Nucleus accumbens (tissue), 56 donors: Measurements from ENCODE around the gene SMYD3.
A peak's percentile ranks its signal among the peaks of the same experiment; 100 is the strongest.
"Not testable (repeated sequence)": the region's sequence is repeated elsewhere in the genome, so short reads cannot be mapped to it uniquely, and the experiment has no call there.

Source experiments
- DNase-seq, 56 donors: peaks; one replicate each; lab custom pipeline; 2025; lab: John Stamatoyannopoulos, UW

Gene SMYD3

DNA sequence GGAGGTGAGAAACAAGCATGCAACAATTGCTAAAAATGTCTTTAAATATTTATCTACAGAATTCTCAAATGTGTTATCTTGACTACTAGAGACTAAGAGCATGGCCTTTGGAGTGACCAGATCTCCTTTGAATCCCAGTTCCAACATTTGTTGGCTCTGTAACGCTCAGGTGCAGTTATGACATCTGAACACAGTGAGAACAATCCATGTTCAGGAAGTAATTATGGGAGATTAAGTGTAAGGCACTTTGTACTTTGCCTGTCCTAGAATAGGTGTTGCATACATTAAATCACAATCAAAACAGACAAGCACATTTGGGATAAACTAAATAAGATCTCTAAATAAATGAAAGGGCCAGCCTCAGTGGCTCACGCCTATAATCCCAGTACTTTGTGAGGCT, 454.5 kb downstream of the SMYD3 start:
- no peak for DNase-seq

DNA sequence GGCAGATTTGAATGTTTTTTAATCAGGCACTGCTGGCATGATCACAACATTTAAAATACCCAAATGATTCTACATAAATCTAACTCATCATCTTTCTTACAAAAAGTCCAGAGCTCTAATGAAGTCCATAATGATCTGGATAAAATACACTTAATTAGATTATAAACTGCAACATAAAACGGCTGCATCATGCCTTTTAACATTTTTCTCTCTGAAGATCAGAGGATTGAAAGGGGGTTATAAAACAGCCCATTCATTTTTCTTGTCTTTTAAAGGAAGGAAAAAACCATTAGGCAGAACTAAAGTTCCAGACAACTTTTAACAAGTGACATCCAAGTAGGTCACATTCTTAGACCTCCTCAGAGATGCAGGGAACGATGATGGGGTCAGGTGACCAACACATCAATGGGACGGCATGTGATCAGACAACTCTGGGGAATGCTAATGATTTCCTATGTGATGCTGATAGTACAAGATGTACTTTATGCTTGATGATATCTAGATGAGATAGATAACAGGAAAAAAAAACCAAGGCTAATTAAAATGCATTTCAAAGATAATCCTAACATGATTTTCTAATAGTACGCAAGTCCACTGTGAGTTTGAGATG, 455.1 kb downstream of the SMYD3 start:
- peak in 1 of 56 donors; percentile 5 for DNase-seq

DNA sequence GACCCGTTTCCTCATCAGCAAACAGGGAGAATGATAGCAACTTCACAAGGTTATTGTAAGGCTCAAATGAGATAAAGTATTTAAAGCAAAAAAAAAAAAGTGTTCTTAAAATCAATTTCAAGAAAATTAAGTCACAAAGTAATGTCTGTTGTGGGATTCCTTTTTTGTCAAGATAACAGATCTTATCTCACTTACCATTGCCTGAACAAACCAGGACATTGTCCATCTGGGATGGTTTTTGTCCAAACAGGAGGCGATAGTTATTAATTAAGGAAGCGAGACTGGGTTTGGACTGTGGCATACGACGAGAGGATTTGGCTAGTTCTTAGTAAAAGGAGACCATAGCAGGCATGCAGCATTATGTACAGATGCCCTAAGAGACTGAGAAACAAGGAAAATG, 458.4 kb downstream of the SMYD3 start:
- DNase-seq: no peak

DNA sequence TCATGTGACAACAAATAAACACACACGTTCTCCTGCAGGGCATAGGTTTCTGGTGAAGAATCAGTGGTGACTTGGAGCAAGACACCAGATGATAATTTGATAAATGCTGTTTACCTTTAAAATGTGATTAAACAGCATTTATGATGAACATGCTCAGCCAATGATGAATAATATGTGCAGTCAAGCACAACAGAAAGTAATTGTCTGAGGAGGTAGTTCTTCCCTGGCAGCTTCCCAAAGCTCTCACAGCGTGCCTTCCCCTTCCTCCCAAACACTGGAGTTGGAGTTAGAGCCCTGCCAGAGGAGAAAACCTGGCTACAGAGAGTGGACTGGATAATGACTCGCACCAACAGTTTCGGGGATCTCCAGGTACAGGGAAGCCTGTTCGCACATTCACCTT, 463.5 kb downstream of the SMYD3 start:
- no peak for DNase-seq

DNA sequence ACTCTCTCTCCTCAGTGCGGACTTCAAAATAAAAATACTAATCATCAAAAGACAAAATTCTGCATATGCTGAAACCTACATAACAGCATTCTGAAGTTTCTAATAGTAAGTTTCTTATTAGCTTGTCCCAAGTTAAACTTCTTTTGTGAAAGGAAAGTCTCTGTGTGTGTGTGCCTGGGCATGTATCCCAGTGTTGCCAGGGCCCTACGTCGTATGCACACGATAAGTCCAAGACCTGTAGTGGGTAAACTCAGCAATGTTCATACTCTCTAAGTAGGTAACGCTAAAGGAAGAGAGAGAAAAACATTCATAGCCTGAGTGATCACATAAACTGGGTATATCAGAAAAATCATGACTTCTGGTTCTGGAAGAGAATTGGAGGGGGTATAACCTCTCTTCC, 465.7 kb downstream of the SMYD3 start:
- DNase-seq: no peak

DNA sequence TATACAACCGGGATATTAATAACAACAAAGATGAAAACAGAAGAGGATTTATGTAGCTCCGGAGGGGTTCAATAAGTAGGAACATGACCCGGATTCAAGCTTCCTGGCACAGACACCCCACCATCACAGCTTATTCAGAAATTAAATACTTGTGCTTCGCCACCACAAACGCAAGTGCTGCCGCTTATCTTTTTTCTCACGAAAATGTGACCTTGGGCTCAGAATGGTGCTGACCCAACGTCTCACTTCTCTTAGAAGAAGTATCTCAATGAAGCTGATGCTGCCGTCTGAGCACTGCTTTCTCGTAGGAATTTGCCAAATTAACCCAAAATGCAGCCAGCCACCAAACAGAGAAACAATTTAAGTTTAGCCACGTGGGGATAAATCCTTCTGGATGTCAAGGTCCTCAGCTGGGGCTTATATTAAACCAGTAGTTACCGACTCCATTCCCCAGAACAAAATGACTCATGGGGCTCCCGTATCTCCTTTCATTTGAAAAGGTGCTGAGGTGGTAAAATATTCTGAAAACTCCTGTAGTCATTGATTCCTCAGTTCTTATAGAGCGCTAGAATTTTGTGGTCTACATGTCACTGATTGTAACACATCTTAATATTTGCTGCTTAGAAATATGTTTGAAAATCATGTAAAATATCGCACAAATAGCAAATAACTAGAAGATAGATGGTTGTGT, 466.7 kb downstream of the SMYD3 start:
- DNase-seq: no peak

DNA sequence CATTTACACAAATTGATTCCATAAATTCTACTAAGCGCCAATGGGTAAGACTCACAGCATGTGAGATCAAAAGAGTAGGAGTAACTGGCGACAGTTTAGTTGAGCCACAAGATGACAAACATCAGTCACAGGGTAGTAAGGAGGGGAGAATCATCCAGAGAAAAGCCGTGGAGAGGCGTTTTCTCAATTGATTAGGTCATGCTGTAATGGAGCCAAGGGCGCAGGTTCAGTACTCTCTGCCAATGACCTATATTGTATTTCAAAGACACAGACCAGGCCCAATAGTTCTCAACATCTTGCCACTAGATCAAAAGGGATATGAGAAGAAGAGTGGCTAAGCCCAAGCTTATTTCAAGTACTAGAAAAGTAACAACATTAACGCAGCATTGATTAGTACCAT, 467.5 kb downstream of the SMYD3 start:
- DNase-seq: no peak

DNA sequence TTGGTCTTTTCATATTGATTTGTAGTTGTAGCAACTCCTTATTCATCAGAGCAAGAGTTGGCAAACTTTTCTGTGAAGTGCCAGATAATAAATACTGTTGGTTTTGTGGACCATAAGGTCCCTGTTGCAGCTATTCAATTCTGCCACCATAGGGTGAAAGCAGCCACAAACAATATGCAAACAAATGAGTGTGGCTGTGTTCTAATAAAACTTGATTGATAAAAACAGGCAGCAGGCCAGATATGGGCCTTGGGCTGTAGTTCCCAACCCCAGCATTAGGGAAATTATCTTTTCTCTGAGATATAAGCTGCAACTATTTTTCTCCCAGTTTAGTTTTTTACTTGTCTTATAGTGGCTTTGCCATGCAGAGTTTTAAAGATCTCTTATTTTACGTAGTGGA, 469.2 kb downstream of the SMYD3 start:
- no peak for DNase-seq

DNA sequence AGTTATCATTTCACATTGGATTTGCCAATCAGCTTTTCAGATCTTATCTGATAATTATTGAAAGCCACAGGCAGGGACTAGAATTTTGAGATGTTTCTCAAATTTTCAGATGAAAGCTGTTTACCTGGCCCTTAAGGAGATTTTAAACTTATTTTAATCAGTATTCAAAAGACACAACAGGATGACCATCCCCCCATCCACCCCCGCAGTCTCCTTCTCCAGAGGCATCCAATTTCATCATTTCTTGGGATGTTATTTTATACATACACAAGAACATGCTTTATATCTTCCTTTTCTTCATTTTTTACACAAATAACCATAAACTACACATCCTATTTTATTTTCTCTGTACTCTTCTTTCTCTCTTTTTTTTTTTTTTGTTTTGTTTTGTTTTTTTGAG, 470.9 kb downstream of the SMYD3 start:
- DNase-seq: no peak

DNA sequence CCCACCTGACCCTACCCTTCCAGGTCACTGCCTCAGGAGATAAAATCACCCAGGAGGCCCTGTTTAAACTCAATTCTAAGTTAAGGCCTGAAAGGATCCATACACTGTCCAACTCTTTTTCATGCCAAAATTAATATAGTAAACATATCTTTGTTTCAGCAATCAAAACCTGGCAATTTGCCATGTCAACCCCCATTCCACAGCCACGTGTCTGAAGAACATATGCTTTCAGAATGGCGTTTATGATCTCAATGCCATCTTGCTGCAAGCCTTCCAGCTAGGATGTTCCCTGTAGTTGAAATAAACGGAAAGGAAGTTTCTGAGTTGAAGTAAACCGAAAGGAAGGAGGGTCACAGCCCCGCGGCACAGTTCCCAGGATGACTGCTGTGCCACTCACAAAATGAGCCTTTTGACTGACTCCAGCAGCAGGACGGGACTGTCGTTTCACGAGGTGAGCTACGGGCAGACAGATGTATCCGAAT, 472.0 kb downstream of the SMYD3 start:
- peak in 1 of 56 donors; percentile 1 for DNase-seq

DNA sequence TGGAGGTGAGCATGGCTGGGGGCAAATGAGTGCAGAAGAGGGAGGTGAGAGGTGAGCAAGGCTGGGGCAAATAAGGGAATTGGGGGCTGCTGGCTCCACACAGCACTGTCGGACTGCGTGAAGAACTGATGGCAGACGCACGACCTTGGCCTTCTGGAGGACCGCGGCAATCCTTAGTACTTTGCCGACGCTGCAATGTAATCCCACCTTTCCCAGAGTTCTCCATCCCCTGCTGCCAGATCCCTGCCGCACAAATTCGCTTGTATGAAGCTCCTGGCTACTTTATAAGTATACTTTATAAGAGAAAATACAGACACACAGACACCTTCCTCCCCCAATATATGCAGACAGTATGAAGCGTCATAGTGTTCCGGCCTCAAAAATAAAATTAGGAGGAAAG, 472.4 kb downstream of the SMYD3 start:
- no peak for DNase-seq

DNA sequence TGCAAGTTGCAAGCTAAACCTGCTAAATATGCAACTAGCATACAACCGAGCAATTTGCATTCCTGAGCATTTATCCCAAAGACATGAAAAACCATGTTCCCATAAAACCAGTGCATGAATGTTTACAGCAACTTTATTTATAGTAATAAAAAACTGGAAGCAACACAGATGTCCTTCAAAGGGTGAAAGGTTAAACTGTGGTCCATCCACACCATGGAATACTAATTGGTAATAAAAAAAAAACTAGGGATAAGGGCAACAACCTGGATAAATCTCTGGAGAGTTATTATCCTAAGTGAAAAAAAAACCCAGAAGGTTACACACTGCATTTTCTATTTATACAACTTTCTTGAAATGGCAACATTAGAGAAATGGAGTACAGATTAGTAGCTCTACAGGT, 474.1 kb downstream of the SMYD3 start:
- no peak for DNase-seq

DNA sequence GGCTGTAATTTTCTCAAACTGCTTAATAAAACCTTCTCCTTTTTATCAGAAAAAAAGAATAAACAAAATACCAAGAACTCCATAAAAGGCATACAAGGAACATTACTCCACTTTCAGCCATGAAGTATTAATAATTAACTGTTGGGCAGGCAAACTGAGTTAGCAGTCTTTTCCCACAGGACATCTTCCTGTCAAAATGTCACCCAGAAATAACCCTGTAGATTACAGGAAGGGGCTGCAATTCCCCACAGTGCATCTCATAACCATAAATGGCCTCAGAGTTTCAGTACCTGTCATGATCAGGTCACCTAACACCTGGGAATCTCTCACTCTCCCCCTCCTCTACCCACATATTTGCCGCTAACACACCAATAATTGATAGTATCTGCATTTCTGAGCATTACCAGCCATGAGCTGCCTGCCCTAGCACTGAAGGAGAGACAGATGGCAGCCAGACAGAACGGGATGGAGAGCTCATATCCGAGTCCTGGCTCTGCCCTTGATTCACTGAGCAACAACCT, 475.0 kb downstream of the SMYD3 start:
- DNase-seq: no peak

DNA sequence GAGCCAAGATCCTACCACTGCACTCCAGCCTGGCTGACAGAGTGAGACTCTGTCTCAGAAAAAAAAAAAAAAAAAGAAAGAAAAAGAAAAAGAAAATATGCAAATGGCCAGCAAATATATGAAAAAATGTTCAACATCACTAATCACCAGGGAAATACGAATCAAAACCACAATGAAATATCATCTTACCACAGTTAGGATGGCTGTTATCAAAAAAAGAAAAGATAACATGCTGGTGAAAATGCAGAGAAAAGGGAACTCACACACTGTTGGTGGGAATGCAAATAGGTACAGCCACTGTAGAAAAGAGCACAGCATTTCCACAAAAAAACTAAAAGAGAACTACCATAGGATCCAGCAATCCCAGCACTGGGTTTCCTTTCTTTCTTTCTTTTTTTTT, 477.5 kb downstream of the SMYD3 start:
- no peak for DNase-seq

DNA sequence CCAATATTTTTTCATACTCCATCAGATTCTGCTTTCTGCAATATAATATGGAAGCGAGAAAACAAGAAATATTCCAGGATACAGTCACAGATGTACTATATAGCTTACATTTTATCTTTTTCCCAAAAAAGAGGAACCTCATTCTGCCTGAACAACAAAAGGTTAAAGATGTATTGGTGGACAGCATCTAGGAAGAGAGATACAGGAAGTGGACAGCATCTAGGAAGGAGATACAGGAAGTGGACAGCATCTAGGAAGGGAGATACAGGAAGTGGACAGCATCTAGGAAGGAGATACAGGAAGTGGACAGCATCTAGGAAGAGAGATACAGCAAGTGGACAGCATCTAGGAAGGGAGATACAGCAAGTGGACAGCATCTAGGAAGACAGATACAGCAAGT, 483.0 kb downstream of the SMYD3 start:
- DNase-seq: not testable (repeated sequence)

DNA sequence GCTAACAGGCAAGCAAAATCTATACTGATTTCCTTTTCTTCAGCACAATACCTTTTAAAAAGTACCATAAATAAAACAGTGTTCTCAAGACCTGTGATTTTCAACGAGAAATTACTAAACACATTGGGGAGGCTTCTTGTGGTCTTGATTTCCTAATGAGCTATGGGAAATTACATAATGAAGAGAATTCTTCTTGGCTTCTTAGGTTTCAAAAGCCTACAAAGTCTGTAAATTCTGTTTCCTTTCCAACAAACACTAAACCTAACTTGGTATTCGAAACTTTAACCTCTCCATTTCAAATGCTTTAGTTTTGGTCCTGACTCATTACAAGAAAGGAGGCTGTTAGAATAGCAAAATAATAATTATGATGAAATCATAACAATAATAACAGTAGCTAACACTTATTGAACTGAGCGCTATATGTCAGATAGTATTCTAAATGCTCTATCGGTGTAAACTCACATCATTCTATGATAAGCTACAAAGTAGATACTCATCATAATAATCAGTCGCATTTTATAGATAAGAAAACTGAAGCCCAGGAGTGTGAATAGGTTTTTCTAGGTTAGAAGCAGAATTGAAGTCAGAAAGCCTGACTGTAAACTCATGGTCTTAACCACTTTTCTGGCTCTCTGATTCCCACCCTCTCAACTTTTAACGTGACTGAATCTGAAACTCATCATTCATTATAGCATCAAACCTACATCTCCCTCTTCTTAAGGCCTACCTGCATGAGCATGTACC, 486.7 kb downstream of the SMYD3 start:
- no peak for DNase-seq

DNA sequence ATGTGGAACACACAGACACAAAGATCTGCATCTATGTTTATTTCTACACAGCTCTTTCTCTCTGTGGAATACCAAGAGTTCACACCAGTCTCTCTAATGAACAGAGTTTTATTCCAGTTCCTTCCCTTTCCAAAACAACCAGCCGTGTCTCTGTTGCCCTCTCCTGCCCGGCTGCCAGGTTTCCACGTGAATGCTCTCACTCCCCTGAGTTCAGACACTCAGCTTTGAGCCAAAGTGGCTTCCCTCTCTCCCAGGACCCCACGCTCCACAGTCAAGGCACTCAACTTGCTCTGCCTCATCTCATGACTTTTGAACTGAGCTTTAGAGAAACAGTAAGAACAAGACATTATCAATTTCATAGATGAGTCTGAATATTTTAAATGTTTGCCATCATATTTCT, 488.9 kb downstream of the SMYD3 start:
- DNase-seq: no peak

DNA sequence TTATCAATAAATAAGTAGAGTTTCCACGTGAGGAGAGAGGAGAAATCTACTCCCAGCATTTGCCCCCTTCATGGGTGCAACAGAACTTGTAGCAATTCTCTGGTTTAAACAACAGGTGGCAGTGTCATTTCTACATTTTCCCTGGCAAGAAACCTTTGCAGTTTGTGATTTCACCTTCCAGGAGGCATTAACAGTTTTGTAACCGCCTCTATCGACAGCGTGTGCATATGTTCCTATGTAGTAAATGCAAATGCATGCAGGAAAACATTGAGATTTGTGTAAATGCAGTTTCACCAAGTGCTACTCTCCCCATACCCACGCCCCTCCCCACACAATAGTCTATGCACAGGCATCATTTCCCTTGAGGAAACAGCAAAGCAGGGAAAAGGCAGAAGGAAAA, 494.7 kb downstream of the SMYD3 start:
- DNase-seq: no peak

DNA sequence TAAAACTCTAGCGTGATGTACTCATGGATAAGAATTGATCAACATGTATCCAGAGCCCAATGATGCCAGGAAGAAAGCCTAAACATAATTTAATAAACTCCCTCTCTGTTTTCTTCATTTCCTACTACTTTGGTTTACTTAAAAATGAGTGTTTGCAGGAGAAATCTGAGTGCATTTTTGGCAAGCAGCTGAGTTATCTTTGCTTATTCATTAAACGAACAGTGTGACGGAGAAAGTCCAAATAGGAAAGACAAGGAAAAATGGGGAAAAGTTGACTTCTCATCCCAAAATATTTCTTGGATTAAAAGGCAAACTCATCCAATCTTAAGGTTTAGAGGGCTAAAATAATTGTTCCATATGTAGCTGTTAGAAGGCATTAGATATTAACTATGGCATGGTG, 496.7 kb downstream of the SMYD3 start:
- no peak for DNase-seq

DNA sequence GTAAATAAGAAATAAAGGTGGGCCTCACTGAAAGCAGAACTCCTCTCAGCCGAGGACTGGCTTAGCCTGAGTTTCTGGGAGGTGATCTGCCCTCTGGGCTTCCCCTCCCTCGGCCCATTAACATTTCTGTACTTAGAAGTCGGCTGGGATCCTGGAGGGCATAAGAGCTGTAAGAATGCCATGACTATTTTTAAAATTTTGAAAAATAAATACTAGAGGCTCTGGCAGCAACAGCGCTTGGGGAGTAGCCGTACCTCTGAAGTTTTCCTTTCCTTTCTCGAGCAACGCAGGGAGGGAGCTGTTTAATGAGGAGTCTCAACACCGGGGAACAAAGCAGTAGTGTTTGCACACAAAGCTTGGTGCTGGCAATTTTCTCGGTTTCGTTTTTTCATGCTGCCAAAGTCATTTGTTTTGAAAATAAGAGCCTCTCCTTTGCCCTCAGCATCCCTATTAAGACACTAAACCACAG, 498.7 kb downstream of the SMYD3 start:
- DNase-seq: peak in 26 of 56 donors; percentile 3 to 52 (median 12)

DNA sequence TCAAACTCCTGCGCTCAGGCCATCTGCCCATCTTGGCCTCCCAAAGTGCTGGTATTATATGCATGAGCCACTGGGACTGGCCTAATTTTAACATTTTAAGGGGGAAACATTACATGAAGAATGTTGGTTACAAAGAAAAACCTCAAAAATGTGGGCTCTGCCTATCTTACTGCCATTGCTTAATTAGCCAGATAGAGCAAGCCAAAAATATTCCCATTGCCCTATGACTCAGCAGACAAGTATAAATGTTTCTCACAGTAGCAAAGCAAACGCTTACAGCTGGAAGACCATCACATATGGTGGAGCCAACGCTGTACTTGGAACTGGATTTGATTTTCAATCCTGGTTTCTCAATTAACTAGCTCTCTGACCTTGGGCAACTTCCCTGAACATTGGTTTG, 502.0 kb downstream of the SMYD3 start:
- DNase-seq: no peak
